Stimulated activated CD4-positive, alpha-beta T cell treated with anti-CD3 and anti-CD28 coated beads, Interleukin-4, amount 100 ng/mL, for 48 hours (primary cell): ENCODE measurements around the gene BOLL.
"Not testable (repeated sequence)": the region's sequence is repeated elsewhere in the genome, so short reads cannot be mapped to it uniquely, and the experiment has no call there.

Source experiments
- DNase-seq, 2 donors: peaks; one replicate each; pipeline ENCODE4 v3.0.0-alpha.2; 2020; ENCODE audit warnings: low read depth in 2 of 2

Gene BOLL

GRCh38 chr2:197798187-197798586 lies 13.1 kb upstream of the BOLL start:
- no peak for DNase-seq

GRCh38 chr2:197795277-197795676 lies 10.2 kb upstream of the BOLL start:
- no peak for DNase-seq

- no peak for DNase-seq
Observed at GRCh38 chr2:197793456-197793855, 8.3 kb upstream of the BOLL start.

- DNase-seq, result peak; percentile 63 to 72
Observed at GRCh38 chr2:197786010-197786877, 1.1 kb upstream of the BOLL start.

- DNase-seq, result no peak
Observed at GRCh38 chr2:197782126-197782525, 3.0 kb downstream of the BOLL start.

GRCh38 chr2:197779261-197779660 lies 5.9 kb downstream of the BOLL start:
- DNase-seq, result no peak

GRCh38 chr2:197777823-197778407 lies 7.2 kb downstream of the BOLL start:
- peak in 1 of 2 donors; percentile 12 for DNase-seq

GRCh38 chr2:197760293-197760657 lies 24.8 kb downstream of the BOLL start:
- DNase-seq, result no peak

- DNase-seq, result no peak
Observed at GRCh38 chr2:197759625-197760292, 25.4 kb downstream of the BOLL start.

GRCh38 chr2:197759013-197759412 lies 26.1 kb downstream of the BOLL start:
- DNase-seq, result no peak

GRCh38 chr2:197740200-197740599 lies 44.9 kb downstream of the BOLL start:
- DNase-seq, result no peak

- DNase-seq, result not testable (repeated sequence)
Observed at GRCh38 chr2:197728555-197729544, 56.3 kb downstream of the BOLL start.

GRCh38 chr2:197727011-197727410 lies 58.1 kb downstream of the BOLL start:
- DNase-seq, result no peak

- no peak for DNase-seq
Observed at GRCh38 chr2:197717863-197718262, 67.3 kb downstream of the BOLL start.

GRCh38 chr2:197713271-197713670 lies 71.8 kb downstream of the BOLL start:
- DNase-seq, result no peak

GRCh38 chr2:197711578-197711977 lies 73.5 kb downstream of the BOLL start:
- no peak for DNase-seq

GRCh38 chr2:197710424-197711042 lies 74.6 kb downstream of the BOLL start:
- DNase-seq, result no peak

- not testable (repeated sequence) for DNase-seq
Observed at GRCh38 chr2:197709140-197709539, 76.0 kb downstream of the BOLL start.

- no peak for DNase-seq
Observed at GRCh38 chr2:197708331-197708730, 76.8 kb downstream of the BOLL start.

GRCh38 chr2:197707316-197708213 lies 77.6 kb downstream of the BOLL start:
- DNase-seq, result no peak
